ENCODE data around the gene ZNF43.
"Not testable (repeated sequence)": the region's sequence is repeated elsewhere in the genome, so short reads cannot be mapped to it uniquely, and the experiment has no call there.

ZNF43 gene

DNA sequence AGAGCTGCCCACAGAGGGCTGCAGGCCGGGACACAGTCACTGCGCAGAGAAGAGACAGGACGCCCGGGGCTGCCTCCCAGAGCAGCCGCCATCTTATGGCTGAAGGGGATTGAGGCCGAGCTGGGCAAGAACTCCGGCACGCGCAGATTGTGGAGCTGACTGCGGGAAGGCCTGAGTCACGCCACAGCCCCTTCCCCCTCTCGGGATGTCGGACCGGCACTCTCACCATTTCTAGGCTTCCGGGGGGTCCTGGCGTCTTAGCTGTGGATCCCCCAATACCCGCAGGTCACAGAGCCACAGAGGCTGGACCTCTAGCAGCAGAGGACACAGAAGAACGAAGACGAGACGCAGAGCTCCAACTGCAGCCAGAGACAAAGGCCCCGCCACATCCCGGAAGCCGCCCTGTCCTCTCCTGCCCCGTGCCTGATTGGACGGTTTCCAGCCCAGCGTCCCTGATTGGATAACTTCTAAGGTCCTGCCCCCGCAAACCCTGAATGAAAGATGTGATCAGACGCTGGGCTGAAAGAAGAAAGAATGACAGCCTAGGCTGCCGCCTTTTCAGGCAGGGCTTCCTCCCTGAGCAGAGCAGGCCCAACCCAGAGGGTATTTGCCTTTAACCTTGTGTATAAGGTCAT is at the start of gene ZNF43:
TSS of gene ZNF43 (minus strand) at position 373 of the 635 bp plus-strand sequence. CDS start at position 229, 144 bp downstream.
- DNase-seq (ENCODE audit: low read depth in 2 of 2), result peak; percentile 83 to 87

DNA sequence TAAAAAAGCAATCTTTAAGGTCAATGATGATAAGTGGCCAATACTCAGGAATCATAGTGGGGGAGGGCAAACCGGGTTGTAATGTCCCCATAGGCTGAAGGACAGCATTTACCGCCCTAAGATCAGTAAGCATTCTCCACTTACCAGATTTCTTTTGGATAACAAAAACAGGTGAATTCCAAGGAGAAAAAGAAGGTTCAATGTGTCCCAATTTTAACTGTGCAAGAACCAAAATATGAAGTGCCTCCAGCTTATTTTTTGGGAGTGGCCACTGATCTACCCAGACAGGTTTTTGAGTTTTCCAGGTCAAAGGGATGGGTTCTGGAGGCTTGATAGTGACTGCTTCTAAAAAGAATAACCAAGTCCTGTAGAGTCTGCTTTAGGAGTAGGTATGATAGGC is 49.5 kb upstream of the ZNF43 start:
- not testable (repeated sequence) for DNase-seq (ENCODE audit: low read depth in 2 of 2)

DNA sequence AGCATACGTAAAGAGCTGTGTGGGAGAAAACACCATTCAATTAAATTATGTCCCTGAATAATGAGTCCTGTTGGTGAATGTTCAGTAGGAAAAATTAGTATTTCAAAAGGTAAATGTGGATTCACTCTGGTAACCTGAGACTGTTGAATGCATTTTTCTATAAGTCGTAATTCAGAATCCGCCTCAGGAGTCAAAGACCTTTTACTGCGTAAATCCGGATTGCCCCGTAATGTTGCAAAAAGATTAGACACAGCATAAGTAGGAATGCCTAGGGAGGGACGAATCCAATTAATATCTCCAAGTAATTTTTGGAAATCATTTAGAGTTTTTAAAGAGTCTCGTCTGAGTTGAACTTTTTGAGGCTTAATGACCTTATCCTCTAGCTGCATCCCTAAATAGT is 48.8 kb upstream of the ZNF43 start:
- not testable (repeated sequence) for DNase-seq (ENCODE audit: low read depth in 2 of 2)

DNA sequence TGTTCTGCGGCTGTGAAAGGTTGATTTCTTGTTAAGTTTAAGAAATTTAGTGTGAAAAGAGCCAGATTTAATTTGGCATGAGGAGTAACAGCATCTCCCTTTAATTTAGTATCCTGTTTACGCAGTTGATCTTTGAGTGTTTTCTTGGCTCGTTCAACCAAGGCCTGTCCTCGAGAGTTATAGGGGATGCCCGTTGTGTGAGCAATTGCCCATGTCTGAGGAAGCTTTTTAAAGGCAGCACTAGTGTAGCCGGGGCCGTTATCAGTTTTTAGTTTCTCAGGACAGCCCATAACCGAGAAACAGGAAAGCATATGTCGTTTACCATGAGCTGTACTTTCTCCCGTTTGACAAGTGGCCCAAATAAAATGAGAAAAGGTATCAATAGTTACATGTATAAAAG is 47.5 kb upstream of the ZNF43 start:
- DNase-seq (ENCODE audit: low read depth in 2 of 2), result no peak

DNA sequence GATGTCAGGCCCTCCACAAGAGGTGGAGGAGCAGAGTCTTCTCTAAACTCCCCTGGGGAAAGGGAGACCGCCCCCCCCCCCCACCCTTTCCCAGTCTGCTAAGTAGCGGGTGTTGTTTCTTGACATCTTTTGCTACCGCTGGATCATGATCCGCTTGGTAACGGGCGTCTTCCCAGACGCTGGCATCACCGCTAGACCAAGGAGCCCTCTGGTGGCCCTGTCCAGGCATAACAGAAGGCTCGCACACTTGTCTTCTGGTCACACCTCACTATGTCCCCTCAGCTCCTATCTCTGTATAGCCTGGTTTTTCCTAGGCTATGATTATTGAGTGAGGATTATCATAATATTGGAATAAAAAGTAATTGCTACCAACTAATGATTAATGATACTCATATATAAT is 44.8 kb upstream of the ZNF43 start:
- not testable (repeated sequence) for DNase-seq (ENCODE audit: low read depth in 2 of 2)

DNA sequence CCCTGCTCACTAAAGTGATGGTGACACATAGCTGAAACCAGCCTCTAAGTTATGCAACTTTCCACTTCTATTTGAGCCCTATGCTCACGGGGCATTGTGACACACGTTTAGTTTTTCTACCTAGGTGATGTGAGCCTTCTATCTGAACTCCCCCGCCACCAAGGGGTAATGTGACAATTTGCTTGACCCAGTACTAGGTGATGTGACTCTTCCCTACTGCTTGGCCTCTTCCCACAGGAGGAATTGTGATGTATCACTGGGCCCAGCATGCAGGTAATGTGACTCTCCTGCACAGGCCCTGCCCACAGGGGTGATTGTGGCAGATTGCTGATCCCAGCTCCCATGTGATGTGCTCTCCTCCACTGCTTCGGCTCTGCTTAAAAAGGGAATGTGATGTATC is 42.7 kb upstream of the ZNF43 start:
- no peak for DNase-seq (ENCODE audit: low read depth in 2 of 2)

DNA sequence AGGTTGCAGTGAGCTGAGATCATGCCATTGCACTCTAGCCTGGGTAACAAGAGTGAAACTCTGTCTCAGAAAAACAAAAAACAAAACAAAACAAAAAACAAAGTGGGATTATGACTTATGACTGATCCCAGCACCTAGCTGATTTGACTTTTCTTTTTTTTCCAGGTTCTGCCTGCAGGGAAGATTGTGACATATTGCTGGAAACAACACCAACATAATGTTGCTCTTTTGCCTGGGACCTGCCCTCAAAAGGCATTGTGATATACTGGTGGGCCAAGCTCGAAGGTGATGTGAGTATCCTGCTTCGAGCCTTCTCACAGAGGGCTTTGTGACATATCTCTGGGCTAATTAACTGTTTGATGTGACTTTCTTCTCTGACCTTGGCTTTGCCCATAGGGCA is 42.0 kb upstream of the ZNF43 start:
- DNase-seq (ENCODE audit: low read depth in 2 of 2), result no peak

DNA sequence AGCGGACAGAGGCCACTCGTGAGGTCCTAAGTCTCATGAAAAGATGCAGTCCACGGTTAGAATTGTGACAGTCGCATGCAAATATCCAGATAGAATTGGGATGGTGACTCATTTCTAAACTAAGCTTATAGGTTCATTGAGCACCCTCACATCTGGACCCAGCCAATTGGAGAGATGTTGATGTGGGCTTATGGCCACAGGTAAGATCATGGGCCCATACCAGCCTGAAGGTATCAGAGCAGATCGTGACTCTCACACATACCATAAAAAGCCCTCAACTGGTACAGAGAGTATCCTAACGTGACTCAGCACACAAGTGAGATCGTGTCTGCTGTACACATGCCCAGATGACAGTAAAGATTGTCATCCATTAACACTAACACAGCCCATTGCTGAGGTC is 40.6 kb upstream of the ZNF43 start:
- DNase-seq (ENCODE audit: low read depth in 2 of 2), result not testable (repeated sequence)

DNA sequence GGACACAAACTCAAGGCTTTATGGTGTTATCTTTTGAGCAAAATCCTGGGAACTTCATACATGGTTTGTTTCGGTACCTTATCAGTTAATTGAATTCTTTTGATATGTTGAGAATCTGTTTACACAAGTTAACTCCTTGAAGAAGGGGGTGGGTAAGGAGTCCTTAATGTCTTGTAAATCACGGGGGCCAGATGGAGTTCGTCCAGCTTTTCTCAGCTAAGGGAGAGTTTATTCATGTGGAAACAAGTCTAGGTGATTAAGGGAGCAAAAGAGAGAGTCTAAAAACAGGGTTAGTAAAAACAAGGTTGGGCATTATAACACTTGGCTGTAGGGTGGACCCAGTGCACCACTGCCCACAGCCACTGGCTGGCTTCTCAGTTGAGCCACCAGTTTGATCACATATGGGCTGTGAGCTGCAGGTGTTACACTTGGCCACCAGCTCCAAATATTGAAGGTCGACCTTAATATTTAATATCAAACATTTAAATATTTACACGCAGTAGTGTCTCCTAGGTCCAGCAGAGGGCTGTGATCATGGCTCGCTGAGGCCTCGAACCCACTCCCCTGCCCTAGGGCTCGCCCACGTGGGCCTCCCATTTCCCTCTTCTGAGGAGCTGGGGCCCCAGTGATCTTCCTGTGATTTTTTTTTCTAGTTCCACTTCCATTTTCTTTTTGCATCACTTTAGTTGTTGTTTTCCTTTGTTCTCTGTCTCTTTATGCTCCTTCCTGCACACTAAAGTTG is 21.0 kb upstream of the ZNF43 start:
- DNase-seq (ENCODE audit: low read depth in 2 of 2), result no peak

DNA sequence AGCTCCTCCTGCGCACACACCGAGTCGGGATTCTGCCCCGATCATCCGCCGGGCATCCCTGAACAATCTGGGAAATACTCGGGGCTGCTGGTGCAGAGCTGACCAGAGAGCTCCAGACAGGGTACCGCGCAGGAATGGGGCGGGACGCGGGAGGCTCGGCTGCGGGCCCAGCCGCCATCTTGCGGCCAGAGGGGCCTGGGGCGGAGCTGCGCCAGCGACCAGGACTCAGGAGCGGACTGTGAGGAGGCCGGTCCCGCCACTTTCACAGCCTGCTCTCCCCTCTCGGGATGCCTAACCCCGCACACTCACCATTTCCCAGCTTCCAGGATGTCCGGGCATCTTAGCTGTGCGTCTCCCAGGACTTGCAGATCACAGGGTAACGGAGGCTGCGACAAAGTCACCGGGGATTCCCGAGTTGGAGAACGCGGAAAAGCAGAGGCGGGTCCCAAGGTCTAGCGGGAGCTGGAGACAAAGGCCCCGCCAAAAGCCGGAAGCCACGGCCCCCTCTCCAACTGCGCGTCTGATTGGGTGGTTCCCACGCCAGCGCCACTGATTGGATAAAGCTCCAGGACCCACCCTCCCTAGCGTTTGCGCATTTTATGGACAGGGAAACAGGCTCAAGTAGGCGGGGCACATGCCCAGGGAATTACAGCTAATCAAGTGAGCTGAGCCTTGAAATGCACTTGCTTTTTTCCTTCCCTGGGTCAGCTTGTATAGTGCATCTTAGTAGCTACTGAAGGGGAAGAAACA is 15.8 kb upstream of the ZNF43 start:
- peak; percentile 87 for DNase-seq (ENCODE audit: low read depth in 2 of 2)

DNA sequence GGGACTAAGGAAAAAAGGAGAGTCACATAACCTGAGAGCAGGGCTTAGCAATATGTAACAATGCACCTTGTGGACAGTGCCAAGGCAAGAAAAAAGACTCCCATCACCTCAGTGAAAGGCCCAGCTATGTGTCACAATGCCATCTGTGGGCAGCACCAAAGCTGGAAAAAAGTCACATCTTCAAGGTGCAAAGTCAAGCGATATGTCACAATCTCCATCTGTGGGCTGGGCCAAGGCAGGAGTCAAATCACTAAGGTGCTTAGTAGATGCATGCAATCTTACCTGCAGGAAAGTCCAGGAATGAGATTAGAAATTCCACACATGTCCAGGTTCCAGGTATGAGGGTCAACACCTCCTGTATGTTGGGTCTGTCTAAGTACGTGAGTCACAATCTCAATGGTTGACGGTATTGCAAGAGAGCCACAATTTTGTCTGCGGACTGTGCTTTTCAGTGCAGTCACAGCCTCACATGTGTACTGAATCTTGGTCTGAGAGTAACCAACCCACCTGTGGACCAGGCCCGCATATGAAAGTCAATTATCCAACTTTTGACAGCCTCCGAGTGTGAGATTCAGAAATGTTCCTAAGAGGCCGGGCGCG is 14.8 kb upstream of the ZNF43 start:
- DNase-seq (ENCODE audit: low read depth in 2 of 2), result peak in 1 of 2 donors; percentile 3

DNA sequence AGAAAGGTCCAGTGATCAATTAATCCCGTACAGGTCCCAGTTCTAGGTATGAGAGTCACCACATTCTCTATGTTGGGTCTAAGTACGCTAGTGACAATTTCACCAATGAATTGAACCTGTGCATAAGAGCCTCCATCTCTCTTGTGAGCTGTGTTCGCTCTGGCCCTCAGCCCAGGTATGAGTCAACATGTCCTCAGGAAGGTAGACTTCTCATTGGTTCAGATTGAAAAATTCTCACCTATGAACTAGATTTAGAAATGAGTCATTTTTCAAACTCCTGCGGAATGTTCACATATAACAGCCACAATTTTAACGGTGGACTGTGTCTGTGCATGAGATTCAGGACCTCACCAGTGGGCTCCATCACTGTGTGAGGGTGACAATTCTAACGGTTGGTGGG is 12.7 kb upstream of the ZNF43 start:
- DNase-seq (ENCODE audit: low read depth in 2 of 2), result no peak

DNA sequence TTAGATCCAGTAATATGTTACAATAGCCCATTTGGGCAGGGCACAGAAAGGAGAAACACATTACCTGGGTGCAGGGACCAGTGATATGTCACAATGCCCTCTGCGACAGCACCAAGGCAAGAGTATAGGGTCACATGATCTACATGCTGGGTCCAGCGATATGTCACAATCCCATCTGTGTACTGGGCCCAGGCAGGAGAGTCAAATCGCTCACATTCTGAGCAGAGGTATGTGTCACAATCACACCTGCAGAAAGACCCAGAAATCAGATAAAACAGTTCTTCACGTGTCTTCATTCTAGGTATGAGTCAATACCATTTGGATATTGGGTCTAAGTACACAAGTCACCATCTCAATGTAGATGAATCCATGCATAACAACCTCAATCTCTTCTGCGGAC is 7.1 kb upstream of the ZNF43 start:
- no peak for DNase-seq (ENCODE audit: low read depth in 2 of 2)

DNA sequence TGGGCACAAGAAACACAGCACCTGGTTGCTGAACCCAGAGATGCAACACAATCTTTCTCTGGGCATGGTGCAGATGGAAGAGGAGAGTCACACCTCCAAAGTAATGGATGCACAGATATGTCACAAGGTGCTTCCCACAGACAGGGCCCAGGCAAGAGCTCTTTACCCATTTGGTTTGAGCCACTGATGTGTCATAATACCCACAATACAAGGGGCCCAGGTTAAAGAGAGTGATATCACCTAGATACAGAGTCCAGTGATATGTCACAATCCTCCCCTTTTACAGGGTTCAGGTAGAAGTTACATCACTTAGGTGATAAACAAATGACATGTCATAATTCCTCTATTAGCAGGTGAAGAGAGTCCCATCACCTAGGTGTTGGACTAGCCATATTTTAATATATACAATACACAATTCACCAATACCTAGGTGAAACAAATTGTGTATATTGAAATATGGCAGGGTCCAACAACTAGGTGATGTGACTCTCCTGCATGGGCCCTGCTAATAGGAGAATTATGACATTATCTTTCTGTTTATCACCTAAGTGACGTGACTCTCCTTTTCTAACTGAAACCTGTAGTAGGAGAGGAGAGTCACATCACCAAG is 5.6 kb upstream of the ZNF43 start:
- no peak for DNase-seq (ENCODE audit: low read depth in 2 of 2)

DNA sequence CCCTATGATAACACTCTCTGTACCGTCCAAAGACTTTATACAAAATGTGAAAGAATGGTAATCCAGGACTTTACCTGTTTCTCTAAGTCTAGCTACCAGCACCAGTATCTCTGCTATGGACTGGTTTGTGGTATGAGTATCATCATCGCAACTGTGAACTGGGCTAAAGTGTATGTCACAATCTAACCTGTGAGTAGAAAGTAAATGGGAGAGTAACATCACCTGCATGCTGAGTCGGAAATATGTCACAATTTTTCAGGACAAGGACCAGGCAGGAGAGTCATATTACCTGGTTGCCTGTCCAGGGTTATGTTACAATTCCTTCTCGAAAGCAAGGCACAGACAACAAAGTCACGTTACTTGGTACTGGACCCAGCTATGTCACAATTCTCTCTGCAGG is 5.1 kb upstream of the ZNF43 start:
- DNase-seq (ENCODE audit: low read depth in 2 of 2), result no peak

DNA sequence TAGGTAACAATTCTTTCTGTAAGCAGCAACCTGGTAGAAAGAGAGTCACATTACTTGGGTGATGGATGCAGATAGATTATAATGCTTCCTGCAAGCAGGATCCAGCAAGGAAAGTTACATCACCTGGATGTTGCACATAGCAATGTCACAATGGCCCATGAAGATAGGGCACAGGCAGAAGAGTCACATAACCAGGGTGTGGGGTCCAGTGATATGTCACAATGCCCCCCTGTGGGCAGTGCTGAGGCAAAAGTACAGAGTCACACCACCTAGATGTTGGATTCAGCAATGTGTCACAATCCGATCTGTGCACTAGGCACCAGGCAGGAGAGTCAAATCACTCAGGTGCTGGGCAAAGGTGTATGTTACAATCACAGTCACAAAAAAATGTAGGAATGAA is 4.0 kb upstream of the ZNF43 start:
- DNase-seq (ENCODE audit: low read depth in 2 of 2), result no peak

DNA sequence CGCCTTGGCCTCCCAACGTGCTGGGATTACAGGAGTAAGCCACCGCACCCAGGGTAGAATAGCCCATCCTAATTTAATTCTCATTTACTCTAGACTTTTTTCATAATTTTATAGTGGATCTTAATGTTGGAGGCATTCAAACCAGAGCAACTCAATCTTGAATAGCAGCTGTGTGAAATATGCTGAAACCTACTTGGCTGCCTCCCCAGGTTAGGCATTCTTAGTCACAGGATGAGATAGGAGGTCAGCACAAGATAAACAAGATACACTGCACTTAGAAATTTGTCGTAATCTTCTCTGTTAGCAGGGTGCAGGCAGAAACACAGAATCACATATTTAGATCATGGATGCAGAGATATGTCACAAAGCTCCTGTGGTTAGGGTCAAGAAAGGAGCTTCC is 2.7 kb upstream of the ZNF43 start:
- DNase-seq (ENCODE audit: low read depth in 2 of 2), result no peak

DNA sequence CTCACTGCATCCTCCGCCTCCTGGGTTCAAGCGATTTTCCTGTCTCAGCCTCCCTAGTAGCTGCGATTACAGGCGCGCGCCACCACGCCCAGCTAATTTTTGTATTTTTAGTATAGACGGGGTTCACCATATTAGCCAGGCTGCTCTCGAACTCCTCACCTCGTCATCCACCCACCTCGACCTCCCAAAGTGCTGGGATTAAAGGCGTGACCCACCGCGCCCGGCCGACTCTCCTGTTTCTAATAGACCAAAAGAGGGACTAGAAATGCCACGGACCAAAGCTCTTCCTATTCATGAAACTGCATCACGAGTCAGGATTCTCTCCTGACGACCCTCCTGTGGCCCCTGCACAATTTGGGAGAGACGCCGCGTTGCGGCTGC is 563 bp downstream of the ZNF43 start:
- DNase-seq (ENCODE audit: low read depth in 2 of 2), result no peak

DNA sequence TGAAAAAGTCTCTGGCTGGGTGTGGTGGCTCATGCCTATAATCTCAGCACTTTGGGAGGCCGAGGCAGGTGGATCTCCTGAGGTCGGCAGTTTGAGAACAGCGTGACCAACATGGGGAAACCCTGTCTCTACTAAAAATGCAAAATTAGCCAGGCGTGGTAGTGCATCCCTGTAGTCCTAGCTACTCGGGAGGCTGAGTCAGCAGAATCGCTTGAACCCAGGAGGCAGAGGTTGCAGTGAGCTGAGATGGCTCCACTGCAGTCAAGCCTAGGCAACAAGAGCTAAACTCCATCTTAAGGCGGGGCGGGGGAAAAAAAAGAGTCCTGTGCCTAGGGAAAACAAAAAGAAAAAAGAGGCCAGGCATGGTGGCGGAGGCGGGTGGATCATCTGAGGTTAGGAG is 2.2 kb downstream of the ZNF43 start:
- no peak for DNase-seq (ENCODE audit: low read depth in 2 of 2)

DNA sequence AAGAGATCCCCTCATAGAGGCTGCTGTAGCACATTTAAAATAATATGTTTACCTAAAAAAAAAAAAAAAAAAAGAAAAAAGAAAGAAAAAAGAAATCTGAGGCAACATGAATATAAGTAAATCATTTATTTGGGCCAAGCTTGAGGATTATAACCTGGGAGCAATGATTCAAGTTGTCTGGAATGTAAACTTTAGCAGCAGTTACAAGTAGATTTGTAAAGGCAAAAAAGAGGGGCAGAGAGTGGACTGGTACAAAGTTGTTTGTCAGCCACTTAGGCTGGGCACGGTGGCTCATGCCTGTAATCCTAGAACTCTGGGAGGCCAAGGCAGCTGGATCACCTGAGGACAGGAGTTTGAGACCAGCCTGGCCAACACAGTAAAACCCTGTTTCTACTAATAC is 11.3 kb downstream of the ZNF43 start:
- no peak for DNase-seq (ENCODE audit: low read depth in 2 of 2)

DNA sequence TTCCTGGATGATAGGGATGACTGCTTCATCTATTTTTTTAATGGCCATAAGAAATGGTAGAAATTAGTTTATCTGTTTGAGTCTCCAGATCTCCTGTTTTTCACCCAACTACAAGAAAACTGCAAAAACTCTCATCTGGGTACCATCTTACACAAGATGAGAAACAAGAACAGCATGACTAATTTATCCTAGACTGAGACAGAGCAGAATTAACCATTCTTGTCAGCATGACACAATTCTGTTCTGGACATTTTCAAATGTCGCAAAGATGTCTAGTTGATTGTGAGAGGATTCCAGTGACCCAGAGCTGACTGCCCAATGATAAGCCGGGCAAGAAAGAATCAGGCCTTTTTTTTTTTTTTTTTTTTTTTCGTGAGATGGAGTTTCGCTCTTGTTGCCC is 12.8 kb downstream of the ZNF43 start:
- no peak for DNase-seq (ENCODE audit: low read depth in 2 of 2)

DNA sequence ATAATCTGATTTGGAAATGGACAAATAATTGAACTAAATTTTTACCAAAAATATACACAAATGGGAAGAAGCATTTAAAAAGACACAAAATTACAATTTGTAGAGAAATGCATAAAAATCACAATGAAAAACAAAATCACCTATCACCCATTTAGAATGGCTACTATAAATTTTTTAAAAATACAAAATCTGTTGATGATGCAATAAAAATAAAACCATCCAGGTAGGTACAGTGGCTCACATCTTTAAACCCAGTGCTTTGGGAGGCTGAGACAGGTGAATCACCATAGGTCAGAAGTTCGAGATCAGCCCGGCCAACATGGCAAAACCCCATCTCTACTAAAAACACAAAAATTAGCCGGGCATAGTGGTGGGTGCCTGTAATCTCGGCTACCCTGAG is 23.5 kb downstream of the ZNF43 start:
- no peak for DNase-seq (ENCODE audit: low read depth in 2 of 2)
